Cerebellar nuclear complex (tissue), 1 donor: ENCODE results near the gene CCDC117.
"Not testable (repeated sequence)": the region's sequence is repeated elsewhere in the genome, so short reads cannot be mapped to it uniquely, and the experiment has no call there.

Experiments used
- DNase-seq, 2 experiments: peaks; one replicate each; lab custom pipeline; 2025; lab: John Stamatoyannopoulos, UW

CCDC117 gene, protein sequence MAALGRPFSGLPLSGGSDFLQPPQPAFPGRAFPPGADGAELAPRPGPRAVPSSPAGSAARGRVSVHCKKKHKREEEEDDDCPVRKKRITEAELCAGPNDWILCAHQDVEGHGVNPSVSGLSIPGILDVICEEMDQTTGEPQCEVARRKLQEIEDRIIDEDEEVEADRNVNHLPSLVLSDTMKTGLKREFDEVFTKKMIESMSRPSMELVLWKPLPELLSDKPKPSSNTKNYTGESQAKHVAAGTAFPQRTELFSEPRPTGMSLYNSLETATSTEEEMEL

DNA sequence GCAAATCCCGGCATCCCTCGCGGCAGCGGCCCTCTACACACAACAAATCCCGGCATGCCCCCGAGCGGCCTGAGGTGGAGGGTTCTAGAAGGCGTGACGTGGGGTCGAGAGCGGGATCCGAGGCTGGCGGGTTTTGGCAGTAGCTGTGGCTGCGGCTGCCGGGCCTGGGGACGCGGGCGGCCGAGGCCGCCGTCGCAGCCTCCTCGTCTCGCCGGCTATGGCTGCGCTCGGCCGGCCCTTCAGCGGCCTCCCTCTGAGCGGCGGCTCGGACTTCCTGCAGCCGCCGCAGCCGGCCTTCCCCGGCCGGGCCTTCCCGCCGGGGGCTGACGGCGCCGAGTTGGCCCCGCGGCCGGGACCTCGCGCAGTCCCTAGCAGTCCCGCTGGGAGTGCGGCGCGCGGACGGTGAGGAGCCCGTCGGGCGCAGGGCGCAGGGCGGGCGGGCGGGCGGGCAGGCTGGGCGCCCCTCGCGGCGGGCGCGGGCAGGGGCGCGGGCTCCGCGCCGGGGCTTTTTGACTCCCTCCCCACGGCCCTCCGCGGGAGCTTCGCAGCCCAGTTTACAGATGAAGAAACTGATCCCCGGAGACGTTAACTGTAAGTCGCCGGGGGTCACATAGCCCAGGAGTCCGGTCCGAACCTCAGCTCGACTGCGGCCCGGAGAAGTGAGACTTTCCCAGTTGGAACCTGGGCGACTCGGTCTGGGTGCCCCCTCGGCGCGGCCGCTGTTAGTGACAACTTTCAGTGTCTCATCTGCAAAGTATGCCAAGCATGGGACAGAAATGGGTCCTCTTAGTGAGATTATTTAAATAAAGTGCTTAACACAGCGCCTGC is at the start of gene CCDC117:
CCDC117 (plus strand) TSS at position 63 of the 828 bp plus-strand sequence; CDS start at position 218, 155 bp downstream.
- DNase-seq = peak; percentile 12 to 82

DNA sequence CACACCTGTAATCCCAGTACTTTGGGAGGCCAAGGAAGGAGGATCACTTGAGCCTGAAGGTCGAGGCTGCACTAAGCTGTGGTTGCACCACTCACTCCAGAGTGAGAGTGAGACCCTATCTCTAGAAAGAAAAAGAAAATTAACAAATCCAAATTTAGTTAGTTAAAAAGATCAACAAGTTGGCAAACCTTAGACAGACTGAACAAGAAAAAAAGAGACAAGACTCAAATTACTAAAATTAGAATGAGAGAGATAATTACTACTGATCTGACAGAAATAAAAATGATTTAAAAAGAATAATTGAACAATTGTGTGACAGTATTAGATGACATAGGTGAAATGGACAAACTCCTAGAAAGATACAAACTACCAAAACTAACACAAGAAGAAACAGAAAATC is 44.5 kb upstream of the CCDC117 start:
- DNase-seq = no peak

DNA sequence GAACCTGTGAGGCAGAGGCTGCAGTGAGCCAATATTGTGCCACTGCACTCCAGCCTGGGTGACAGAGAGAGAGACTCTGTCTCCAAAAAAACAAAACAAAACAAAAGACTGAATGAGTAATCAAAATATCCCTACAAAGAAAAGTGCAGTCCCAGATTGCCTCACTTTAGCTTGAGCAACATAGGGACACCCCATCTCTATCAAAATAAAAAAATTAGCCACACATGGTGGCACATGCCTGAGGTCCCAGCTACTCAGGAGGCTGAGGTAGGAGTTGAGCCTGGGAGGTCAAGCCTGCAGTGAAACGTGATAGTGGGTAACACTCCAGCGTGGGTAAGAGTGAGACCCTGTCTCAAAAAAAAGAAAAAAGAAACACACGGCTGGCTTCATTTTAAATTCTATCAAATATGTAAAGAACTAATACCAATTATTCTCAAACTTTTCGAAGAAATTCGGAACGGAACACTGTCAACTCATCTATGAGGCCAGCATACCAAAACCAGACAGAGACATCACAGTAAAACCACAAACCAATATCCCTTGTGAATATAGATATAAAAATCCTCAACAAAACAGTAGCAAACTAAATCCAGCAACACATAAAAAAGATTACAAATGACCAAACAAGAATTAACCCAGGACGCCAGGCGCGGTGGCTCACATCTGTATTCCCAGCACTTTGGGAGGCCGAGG is 43.7 kb upstream of the CCDC117 start:
- no peak for DNase-seq

DNA sequence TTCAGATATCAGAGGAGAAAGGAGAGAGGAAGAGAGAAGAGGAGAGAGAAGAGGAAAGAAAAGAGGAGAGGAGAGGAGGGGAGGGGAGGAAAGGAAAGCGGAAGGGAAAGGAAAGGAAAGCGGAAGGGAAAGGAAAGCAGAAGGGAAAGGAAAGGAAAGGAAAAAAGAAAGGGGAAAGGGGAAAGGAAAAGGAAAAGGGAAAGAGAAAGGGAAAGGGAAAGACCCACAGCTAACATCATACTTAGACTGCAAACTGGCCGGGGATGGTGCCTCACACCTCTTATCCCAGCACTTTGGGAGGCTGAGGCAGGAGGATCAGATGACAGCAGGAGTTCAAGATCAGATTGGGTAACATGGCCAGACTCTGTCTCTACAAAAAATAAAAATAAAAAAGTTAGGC is 42.3 kb upstream of the CCDC117 start:
- DNase-seq = no peak

DNA sequence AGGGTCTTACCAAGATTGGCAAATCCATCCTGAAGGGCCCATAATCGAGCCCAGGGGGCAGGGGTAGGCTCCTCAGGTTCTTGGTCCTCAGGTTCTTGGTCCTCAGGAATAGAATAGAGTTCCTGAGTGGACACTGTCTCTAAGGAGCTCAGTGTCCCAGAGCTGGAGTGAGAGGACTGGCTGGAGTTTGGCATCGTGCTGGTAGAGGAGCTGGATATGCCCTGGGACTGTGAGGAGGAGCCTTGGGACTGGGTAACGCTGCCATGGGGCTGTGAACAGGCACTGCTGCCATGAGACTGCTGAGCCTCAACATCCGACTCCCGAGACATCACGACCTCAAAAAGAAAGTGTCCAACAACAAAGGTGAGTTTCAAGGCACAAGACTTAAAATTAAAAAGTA is 38.1 kb upstream of the CCDC117 start:
- DNase-seq = no peak

DNA sequence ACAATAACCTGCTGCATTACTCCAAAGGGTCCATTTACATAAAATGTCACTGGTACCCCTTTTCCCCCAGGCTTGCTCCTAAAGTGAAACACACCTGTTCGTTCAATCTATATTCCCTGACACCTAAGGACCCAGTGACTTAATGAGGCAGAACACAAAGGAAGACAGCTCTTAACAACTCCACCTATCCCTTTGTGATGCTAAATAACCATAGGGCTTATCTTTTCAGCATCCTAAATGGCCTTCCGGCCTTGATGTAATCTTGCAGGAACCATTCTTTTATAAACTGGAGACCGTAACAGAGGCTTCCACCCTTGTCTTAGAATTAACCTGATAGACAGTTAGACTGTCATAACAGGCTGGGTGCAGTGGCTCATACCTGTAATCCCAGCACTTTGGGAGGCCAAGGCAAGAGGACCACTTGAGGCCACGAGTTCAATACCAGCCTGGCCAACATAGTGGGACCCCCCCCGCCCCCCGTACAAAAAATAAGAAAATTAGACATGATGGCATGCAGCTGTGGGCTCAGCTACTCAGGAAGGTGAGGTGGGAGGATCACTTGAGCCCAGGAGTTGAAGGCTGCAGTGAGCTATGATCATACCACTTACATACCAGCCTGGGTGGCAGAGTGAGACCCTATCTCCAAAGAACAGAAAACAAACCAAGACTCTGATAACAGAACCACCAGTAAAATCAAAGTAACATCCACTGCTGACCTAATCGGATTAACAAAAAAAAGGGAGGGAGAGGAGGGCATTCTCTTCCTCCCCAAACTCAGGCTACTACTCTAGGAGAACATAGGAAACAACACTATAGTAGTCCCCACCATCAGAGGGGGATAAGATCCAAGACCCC is 36.0 kb upstream of the CCDC117 start:
- no peak for DNase-seq

DNA sequence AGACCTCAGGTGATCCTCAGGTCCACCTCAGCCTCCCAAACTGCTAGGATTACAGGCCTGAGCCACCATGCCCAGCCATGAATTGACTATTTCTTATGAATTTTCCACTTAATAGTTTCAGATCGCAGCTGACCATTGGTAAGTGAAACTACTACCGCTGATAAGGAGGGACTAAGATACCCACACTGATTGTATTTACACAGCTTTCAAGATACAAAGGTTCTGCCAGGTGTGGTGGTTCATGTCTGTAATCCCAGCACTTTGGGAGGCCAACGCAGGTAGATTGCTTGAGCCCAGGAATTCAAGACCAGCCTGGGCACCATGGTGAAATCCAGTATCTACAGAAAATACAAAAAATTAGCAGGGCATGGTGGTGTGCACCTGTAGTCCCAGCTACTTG is 34.8 kb upstream of the CCDC117 start:
- no peak for DNase-seq

DNA sequence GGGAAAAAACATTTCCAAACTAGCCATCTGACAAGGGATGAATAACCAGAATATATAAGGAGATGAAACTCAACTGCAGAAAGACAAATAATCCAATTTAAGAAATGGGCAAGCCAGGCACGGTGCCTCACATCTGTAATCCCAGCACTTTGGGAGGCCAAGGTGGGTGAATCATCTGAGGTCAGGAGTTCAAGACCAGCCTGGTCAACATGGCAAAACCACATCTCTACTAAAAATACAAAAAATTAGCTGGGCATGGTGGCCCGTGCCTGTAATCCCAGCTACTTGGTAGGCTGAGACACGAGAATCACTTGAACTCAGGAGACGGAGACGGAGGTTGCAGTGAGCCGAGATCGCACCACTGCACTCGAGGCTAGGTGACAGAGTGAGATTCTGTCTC is 33.6 kb upstream of the CCDC117 start:
- DNase-seq = not testable (repeated sequence)

DNA sequence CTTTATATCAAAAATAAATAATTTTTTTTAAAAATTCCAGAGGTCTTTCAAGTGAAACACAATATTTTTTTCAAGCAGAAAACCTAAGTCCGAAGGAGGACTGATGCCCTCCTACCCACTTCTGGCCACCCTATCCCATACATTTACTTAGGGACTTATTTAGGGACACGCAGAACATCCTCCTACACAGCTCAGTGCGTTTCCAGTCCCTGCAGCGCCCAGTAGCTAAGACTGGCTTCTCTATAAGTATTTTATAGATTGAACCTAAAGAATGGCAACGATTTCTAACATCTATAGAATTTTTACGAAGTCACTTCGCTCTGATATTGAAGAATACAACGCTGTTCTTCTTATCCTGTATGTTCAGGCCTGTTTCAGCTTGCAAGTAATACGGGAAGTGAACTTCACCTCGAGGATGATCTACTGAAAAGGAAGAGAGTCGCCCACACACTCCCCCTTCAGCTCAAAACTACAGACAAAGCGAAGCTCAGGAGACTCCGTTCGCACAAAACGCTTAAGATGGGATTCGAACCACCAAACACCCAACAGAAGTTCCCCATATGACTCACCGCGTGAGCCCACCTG is 31.2 kb upstream of the CCDC117 start:
- no peak for DNase-seq

DNA sequence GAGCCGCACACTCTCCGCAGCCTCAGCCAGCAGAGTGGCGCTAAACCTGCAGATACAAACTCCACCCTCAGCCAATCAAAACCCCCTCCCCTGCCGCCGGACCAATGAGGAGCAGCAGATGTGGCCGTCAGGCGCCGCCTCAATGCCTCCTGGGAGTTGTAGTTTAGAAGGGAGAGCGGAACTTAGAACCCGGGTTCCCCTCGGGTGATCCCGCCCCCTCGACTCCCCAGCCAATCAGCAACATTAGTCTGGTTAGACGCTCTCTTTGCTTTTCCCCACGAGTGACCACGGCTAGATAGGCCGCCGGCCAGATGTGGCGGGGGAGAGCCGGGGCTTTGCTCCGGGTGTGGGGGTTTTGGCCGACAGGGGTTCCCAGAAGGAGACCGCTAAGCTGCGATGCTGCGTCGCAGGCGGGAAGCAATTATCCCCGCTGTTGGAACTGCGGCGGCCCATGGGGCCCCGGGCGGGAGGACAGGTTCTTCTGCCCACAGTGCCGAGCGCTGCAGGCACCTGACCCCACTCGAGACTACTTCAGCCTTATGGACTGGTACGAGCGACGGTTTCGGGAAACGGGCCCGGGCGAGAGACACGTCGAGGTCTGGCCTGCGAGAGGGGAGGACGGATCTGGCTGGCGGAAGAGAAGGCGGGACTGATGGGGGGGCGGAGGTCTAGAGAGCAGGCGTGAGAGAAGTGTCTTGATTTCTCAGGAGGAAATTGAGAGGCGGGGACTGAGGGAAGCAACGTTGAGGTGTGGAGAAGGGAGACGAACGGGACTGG is 30.5 kb upstream of the CCDC117 start, which contains the start of the genes CHEK2 and HSCB:
CHEK2 (minus strand) TSS at position 36 of the 777 bp plus-strand sequence. CDS start 7,099 bp downstream, outside the sequence.
HSCB (plus strand) TSS at position 255 of the 777 bp plus-strand sequence; CDS start at position 312, 57 bp downstream.
- DNase-seq = peak; percentile 88 to 96

DNA sequence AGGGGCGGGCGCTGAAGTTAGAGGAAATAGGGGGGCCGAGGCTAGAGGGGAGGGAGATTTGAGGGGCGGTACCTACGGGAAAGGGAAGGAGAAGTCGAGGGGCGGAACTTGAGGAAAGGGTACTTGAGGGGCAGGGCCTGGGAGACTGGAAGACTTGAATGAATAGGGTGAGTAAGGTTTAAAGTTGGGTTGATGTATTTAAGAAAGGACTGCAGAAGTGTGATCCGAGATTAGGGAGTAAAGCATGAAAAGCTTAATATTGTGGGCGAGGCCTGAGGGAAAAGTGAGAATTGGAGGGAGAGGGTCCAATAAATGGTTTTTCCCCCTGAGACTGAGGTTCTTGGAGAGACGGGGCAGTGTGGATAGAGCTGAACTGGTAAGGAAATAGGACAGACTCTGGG is 29.9 kb upstream of the CCDC117 start:
- no peak for DNase-seq

DNA sequence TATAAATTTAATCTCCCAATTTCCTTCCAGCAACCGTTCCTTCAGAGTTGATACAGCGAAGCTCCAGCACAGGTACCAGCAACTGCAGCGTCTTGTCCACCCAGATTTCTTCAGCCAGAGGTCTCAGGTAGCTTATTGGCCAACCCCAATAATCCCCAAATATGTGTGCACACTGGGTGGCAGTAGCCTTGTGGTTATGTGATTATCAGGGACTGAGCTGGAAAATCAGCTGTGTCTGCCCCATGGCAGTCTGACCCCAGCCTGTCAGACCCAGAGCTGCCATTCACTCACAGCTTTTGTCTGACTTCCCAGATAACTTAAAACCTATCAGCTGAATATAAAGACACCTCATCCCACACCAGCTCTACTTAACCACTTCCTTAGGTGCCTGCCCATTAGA is 28.6 kb upstream of the CCDC117 start:
- DNase-seq = no peak

DNA sequence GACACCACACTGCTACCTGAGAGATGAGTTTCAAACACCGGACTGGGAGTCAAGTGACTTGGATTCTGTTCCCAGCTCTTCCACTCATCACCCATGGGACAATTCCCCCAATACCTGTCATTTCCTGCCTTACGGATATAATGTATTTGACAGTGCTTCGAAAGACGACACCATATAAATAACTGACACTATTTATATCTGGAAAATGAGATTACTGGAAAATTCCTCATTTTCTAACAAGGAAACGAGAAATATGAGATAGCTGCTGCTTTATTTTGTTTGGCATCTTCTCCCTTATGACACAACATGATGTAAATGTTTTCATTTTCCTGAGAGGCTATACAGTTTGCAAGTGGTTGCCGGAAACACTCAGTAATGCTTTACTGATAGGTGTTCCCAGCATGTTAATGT is 22.0 kb upstream of the CCDC117 start:
- DNase-seq = no peak

DNA sequence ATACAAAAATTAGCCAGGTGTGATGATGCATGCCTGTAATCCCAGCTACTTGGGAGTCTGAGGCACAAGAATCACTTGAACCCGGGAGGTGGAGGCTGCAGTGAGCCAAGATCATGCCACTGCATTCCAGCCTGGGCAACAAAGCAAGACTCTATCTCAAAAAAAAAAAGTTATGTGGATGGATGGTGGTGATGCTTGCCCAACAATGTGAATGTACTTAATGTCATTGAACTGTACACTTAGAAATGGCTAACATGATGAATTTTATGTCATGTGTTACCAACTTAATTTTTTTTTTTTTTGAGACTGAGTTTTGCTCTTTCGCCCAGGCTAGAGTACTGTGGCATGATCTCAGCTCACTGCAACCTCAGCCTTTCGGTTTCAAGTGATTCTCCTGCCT is 18.0 kb upstream of the CCDC117 start:
- not testable (repeated sequence) for DNase-seq

DNA sequence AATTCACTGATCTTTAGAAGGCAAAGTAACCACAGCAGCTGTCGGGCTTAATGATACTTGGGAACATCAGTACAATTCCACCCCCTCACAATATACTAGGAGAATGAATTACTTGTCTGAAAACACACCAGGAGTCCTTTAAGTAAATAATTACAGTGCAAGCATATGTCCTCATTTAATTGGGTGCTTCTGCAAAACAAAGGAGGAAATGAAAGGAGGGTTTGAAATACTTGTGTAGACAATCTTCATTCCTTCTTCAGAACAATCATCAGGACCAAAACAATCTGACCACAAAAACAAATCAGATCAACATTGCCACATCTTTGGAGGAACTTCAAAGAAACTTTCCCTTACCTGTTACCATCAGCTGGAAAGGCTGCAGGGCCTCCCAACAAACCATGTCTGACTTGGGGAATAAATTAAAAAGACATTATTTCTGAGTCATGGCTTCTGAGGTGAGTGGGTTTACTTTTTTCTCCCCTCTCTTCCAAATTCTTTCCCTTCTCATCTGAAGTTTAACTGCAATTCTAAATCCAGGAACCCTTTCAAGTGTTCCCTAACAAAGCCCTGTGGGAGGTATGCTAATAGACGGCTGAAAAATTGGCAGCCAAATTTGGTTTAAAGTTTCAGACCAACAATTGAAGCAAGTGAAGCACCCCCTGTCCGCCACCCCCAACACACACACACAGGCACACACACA is 12.5 kb upstream of the CCDC117 start:
- DNase-seq = no peak

DNA sequence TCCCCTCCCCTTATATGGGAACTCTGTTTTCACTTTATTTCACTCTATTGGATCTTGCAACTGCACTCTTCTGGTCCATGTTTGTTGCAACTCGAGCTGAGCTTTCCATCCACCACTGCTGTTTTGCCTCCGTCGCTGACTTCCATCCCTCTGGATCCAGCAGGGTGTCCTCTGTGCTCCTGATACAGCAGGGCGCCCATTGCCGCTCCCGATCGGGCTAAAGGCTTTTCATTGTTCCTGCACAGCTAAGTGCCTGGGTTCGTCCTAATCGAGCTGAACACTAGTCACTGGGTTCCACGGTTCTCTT is 11.1 kb upstream of the CCDC117 start:
- no peak for DNase-seq

DNA sequence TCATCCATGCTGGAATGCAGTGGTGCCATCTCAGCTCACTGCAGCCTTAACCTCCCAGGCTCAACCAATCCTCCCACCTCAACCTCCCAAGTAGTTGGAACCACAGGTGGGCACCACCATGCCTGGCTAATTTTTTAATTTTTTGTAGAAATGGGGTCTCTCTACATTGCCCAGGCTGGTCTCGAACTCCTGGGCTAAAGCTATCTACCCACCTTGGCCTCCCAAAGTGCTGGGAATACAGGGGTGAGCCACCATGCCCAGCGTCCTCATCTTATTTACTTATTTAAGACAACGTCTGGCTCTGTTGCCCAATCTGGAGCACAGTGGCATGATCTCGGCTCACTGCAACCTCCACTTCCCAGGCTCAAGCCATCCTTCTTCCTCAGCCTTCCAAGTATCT is 10.5 kb upstream of the CCDC117 start:
- DNase-seq = not testable (repeated sequence)

DNA sequence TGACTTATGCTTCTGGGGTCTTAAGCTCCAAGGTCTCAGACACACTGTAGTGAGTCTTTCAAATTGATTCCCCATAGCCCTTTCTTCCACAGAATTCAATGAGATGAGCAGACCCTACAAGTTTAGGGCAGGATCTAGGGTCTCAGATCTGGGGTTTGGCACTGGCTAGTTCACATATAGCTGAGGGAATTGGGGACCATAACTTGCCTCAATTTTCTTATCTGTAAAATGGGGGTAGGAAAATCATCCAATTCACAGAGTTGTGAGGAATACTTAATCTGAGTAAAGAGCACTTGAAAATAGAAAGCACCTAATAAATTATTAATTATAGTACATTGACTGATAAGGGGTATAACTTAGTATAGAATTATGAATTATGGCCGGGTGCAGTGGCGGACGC is 5.9 kb upstream of the CCDC117 start:
- no peak for DNase-seq

DNA sequence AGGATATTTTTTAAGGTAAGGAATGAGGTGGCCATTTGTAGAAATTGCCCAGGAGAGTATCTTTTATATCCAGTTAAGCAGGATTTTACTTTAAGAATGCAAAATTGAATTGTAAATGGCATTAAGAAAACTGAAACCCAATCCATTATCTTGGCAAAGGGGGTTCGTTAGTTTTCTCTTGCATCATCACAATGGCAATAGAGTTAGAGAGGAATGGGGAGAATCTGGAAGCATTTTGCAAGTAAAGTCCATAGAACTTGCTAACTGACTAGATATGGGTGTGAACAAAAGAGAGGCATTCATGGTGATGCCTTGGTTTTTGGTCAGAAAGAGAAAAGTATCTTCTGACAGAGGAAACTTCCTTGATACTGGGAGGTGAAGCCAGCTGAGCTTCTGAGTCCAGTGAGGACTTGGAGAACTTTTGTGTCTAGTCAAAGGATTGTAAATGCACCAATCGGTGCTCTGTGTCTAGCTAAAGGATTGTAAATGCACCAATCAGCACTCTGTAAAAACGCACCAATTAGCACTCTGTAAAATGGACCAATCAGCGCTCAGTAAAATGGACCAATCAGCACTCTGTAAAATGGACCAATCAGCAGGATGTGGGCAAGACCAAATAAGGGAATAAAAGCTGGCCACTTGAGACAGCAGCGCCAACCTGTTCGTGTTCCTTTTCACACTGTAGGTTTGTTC is 3.6 kb upstream of the CCDC117 start:
- no peak for DNase-seq
